Measurements from ENCODE around the gene PDLIM5. TPM values are rescaled to one million over a fixed set of nuclear protein-coding genes. Genes with fewer than 3 reads are reported as not detected.

PDLIM5 gene
- total and polyA plus RNA-seq, 7 donors: 215 to 840 (median 480) TPM

- intact Hi-C loops (cut with DNase I): loop anchor here (2.0 kb wide), 1 partner anchor 191 kb away; no protein-coding TSS in a partner anchor
- 32 to 40% (median 37%) methylated on average over 2 of the region's 2 CpGs for WGBS, 3 donors
Measured at GRCh38 chr4:94407846-94408245, 43.9 kb upstream of the PDLIM5 start.

GRCh38 chr4:94408549-94409374 lies 43.0 kb upstream of the PDLIM5 start:
- peak; percentile 38 to 62 (median 60) for ATAC-seq

More at GRCh38 chr4:94407846-94408245, 43.9 kb upstream of the PDLIM5 start:
- H3K27me3 ChIP-seq (ENCODE audit: insufficient read depth in 3 of 3, low read length in 2 of 3): no peaks in the 10 kb centered on the region
- ATAC-seq: peak; percentile 16 to 37 (median 26)
- no peak for TF ChIP-seq CTCF (IDR thresholded peaks at IDR 0.05)
- H3K4me3 ChIP-seq: peak overlapping the region; percentile 44
- H3K36me3 ChIP-seq (ENCODE audit: insufficient read depth in 1 of 2, low read depth in 1 of 2): no peaks in the 10 kb centered on the region
- H3K4me1 ChIP-seq: peaks cover 22% of the 10 kb centered on the region
- DNase-seq: no peak
- H3K27ac ChIP-seq: peak overlapping the region; percentile 90
- no peaks in the 10 kb centered on the region for H3K9me3 ChIP-seq

GRCh38 chr4:94409375-94409679 lies 42.4 kb upstream of the PDLIM5 start:
- WGBS, 3 donors: 94 to 100% (median 94%) methylated on average over 1 of the region's 1 CpG
- ATAC-seq (peak in 1 of 4 donors; percentile 0), DNase-seq (no peak)
- Histone ChIP-seq H3K9me3 (no peaks in the 10 kb centered on the region), H3K4me3 (no peak overlapping the region), H3K27ac (peak overlapping the region; percentile 90), H3K27me3 (ENCODE audit: insufficient read depth in 3 of 3, low read length in 2 of 3) (no peaks in the 10 kb centered on the region), H3K36me3 (ENCODE audit: insufficient read depth in 1 of 2, low read depth in 1 of 2) (no peaks in the 10 kb centered on the region), H3K4me1 (peaks cover 32% of the 10 kb centered on the region)
- intact Hi-C loops (cut with DNase I): no loop called here
- no peak for TF ChIP-seq CTCF (IDR thresholded peaks at IDR 0.05)

More at GRCh38 chr4:94408549-94409374, 43.0 kb upstream of the PDLIM5 start:
- Histone ChIP-seq H3K9me3 (no peaks in the 10 kb centered on the region), H3K36me3 (ENCODE audit: insufficient read depth in 1 of 2, low read depth in 1 of 2) (no peaks in the 10 kb centered on the region), H3K4me3 (peak overlapping the region; percentile 44), H3K27me3 (ENCODE audit: insufficient read depth in 3 of 3, low read length in 2 of 3) (no peaks in the 10 kb centered on the region), H3K4me1 (peaks cover 31% of the 10 kb centered on the region), H3K27ac (peak overlapping the region; percentile 90)
- TF ChIP-seq CTCF (IDR thresholded peaks at IDR 0.05): no peak
- intact Hi-C loops (cut with DNase I): no loop called here
- WGBS, 3 donors: 24 to 39% (median 27%) methylated on average over 5 of the region's 5 CpGs
- DNase-seq: no peak

DNA sequence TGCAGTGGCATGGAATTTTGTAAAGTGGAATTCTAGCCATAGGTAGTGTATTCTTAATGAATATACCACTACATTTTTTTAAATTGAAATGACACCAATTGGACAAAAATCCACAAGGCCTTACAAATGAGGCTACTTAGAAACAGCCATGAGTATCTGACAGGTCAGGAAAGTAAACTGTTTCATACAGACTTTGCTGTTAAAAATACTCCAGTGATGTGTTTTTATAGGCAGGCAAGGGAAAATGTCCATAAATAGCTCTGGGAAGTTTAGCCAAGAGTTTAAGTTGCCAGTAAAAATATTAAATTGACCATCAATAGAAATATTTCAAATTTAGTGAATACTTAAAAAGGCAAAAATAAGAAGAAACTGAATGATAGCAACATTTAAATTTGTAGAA lies 41.8 kb upstream of the PDLIM5 start:
- Histone ChIP-seq H3K27ac (peak overlapping the region; percentile 90), H3K9me3 (no peaks in the 10 kb centered on the region), H3K4me3 (peak overlapping the region; percentile 41), H3K4me1 (peaks cover 37% of the 10 kb centered on the region), H3K27me3 (ENCODE audit: insufficient read depth in 3 of 3, low read length in 2 of 3) (no peaks in the 10 kb centered on the region), H3K36me3 (ENCODE audit: insufficient read depth in 1 of 2, low read depth in 1 of 2) (no peaks in the 10 kb centered on the region)
- intact Hi-C loops (cut with DNase I): loop anchor here (1.0 to 2.0 kb wide), 2 partner anchors 42 to 43 kb away; no protein-coding TSS in a partner anchor
- TF ChIP-seq CTCF (IDR thresholded peaks at IDR 0.05): no peak
- DNase-seq (no peak), ATAC-seq (peak; percentile 51 to 78 (median 54))
